Activated B cell treated with CpG ODN at 0.5 μM for 24 hours (primary cell): ENCODE results near the gene DLG4. TPM values are rescaled to one million over a fixed set of nuclear protein-coding genes. Genes with fewer than 3 reads are reported as not detected.

Experiments
- ATAC-seq: fragments of 200-7000 bp; cut with Tn5 transposase; one replicate; pipeline ENCODE4 v1.10.0; 2021; ENCODE audit warnings: low read depth, mild to moderate bottlenecking, moderate library complexity
- CTCF ChIA-PET: fragments of 350-600 bp; sonication (Branson Sonifier 250); formaldehyde crosslinking; loops from one replicate; lab custom pipeline; 2021; ENCODE audit warnings: antibody characterized with exemption; lab: Charles Lee
- POLR2A ChIA-PET: fragments of 350-600 bp; sonication (Branson Sonifier 250); formaldehyde crosslinking; loops from one replicate; lab custom pipeline; 2021; ENCODE audit warnings: antibody characterized with exemption; lab: Charles Lee
- DNase-seq: peaks from one replicate; pipeline ENCODE4 v3.0.0; 2022
- H3K27ac Mint-ChIP-seq: one replicate; pipeline ENCODE4 v1.8.0; 2020; ENCODE audit warnings: mixed read lengths
- H3K27me3 Mint-ChIP-seq: one replicate; pipeline ENCODE4 v1.8.0; 2021; ENCODE audit warnings: mixed read lengths
- H3K36me3 Mint-ChIP-seq: one replicate; pipeline ENCODE4 v1.8.0; 2021; ENCODE audit warnings: low read depth, mixed read lengths
- H3K4me1 Mint-ChIP-seq: one replicate; pipeline ENCODE4 v1.8.0; 2021; ENCODE audit warnings: mixed read lengths
- H3K4me3 Mint-ChIP-seq: one replicate; pipeline ENCODE4 v1.8.0; 2020; ENCODE audit warnings: mild to moderate bottlenecking, mixed read lengths
- H3K9me3 Mint-ChIP-seq: one replicate; pipeline ENCODE4 v1.8.0; 2020; ENCODE audit warnings: mixed read lengths
- intact Hi-C: fragments of 100-400 bp; cut with micrococcal nuclease; formaldehyde crosslinking; loops from one replicate; pipeline ENCODE4 v1.15.1; 2024
- total RNA-seq: library from RNA; stranded (reverse); gene quantifications from 2 replicates; pipeline ENCODE4 v1.2.3, GENCODE V29; 2022
- TF ChIP-seq, protein P1 (sequence below): fragments of 200-600 bp; IDR thresholded peaks from one replicate; pipeline ENCODE4 v1.8.0; 2022; ENCODE audit warnings: antibody characterized with exemption, mild to moderate bottlenecking

DLG4 gene
- total RNA-seq, 1 donor from 2014 or later, result 3.9 TPM

- Mint-ChIP-seq H3K27ac (peak overlapping the region; percentile 100), H3K27me3 (no peaks in the 10 kb centered on the region), H3K36me3 (peaks cover 62% of the 10 kb centered on the region), H3K9me3 (no peaks in the 10 kb centered on the region), H3K4me3 (peak overlapping the region; percentile 98), H3K4me1 (peaks cover 44% of the 10 kb centered on the region)
- ChIA-PET POLR2A (interaction anchor here (5.8 kb wide), 1 partner anchor 15 kb away, joined by 134 read pairs; the partner anchor contains the start of genes DVL2, GABARAP and PHF23), CTCF (no interaction called here)
- no peak for ATAC-seq
- DNase-seq, result no peak
- TF ChIP-seq, protein P1, sequence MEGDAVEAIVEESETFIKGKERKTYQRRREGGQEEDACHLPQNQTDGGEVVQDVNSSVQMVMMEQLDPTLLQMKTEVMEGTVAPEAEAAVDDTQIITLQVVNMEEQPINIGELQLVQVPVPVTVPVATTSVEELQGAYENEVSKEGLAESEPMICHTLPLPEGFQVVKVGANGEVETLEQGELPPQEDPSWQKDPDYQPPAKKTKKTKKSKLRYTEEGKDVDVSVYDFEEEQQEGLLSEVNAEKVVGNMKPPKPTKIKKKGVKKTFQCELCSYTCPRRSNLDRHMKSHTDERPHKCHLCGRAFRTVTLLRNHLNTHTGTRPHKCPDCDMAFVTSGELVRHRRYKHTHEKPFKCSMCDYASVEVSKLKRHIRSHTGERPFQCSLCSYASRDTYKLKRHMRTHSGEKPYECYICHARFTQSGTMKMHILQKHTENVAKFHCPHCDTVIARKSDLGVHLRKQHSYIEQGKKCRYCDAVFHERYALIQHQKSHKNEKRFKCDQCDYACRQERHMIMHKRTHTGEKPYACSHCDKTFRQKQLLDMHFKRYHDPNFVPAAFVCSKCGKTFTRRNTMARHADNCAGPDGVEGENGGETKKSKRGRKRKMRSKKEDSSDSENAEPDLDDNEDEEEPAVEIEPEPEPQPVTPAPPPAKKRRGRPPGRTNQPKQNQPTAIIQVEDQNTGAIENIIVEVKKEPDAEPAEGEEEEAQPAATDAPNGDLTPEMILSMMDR, result no peak
- intact Hi-C loops, result loop anchor here (2.0 to 5.0 kb wide), 2 partner anchors 229 to 582 kb away; partner anchors contain the start of genes KDM6B, POLR2A and SLC35G6
Measured at GRCh38 chr17:7253082-7253481, 33.4 kb upstream of the DLG4 start.

- peak within 1 kb of the TSS; percentile 98 for H3K4me3 Mint-ChIP-seq
- ChIA-PET CTCF (no interaction called here), POLR2A (interaction anchor here (0.9 to 5.8 kb wide), 4 partner anchors 14 to 434 kb away, joined by 4 to 134 read pairs (median 6); partner anchors contain the start of genes ACADVL, DLG4, DVL2 and GABARAP)
- no peak for DNase-seq
- no peaks in the 10 kb centered on the region for H3K27me3 Mint-ChIP-seq
- H3K27ac Mint-ChIP-seq, result peak within 1 kb of the TSS; percentile 100
- peaks cover 44% of the 10 kb centered on the region for H3K4me1 Mint-ChIP-seq
- TF ChIP-seq, protein P1, result no peak
- H3K36me3 Mint-ChIP-seq, result peaks cover 59% of the 10 kb centered on the region
- no peaks in the 10 kb centered on the region for H3K9me3 Mint-ChIP-seq
- intact Hi-C loops, result loop anchor here (1.0 to 5.0 kb wide), 9 partner anchors 9 to 582 kb away; partner anchors contain the start of genes EIF5A, GABARAP, KDM6B and NEURL4
- ATAC-seq, result peak; percentile 61
Measured at GRCh38 chr17:7252176-7253043, 32.8 kb upstream of the DLG4 start, which contains the start of gene ELP5. Gene ELP5, plus strand, starts transcription at chr17:7252215. Its CDS starts 336 bp downstream, at chr17:7252551.

DNA sequence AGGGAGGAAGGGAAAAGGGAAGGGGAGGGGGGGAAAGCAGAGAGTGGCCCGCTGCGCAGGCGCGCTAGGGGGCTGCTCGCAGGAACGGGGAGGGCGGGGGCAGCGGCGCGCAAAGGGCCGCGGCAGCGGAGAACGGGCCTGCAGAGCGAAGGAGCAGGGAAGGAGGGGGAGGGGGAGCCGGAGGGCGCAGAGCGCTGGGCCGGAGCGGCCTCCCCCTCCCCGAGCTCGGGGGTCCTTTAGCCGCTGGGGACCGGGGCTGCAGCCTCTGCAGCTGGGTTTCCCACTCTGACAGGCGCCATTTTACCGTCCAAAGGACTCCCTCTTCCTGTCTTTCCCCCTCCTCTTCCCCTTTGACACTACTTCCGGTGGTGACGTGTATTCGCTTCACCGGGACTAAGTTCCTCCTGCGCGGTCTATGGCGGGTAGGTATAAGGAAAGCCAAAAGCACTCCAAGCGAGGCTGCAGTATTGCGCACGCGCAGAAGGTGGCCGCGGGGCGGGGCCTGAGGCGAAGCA, 32.1 kb upstream of the DLG4 start, which contains the start of gene CTDNEP1:
CTDNEP1 (minus strand) TSS at position 74 of the 515 bp plus-strand sequence. CDS start 438 bp downstream, outside the sequence.
- peaks cover 44% of the 10 kb centered on the region for H3K4me1 Mint-ChIP-seq
- ChIA-PET CTCF (interaction anchor here (0.6 kb wide), 1 partner anchor 9 kb away, joined by 3 read pairs; the partner anchor contains the start of gene GABARAP), POLR2A (interaction anchor here (0.7 to 5.8 kb wide), 10 partner anchors 8 to 435 kb away, joined by 3 to 134 read pairs (median 4); partner anchors contain the start of genes ACADVL, DLG4, DVL2 and GABARAP)
- no peaks in the 10 kb centered on the region for H3K27me3 Mint-ChIP-seq
- intact Hi-C loops, result loop anchor here (1.0 to 5.0 kb wide), 9 partner anchors 9 to 583 kb away; partner anchors contain the start of genes EIF5A, GABARAP, KDM6B and NEURL4
- H3K36me3 Mint-ChIP-seq, result peaks cover 58% of the 10 kb centered on the region
- peak within 1 kb of the TSS; percentile 100 for H3K27ac Mint-ChIP-seq
- peak within 1 kb of the TSS; percentile 98 for H3K4me3 Mint-ChIP-seq
- peak; percentile 83 for ATAC-seq
- TF ChIP-seq, protein P1, result no peak
- peak; percentile 99 for DNase-seq
- H3K9me3 Mint-ChIP-seq, result no peaks in the 10 kb centered on the region

GRCh38 chr17:7250695-7251627, 31.3 kb upstream of the DLG4 start:
- Mint-ChIP-seq H3K27ac (peak overlapping the region; percentile 100), H3K4me1 (peaks cover 47% of the 10 kb centered on the region), H3K4me3 (peak overlapping the region; percentile 98), H3K36me3 (peaks cover 58% of the 10 kb centered on the region), H3K27me3 (no peaks in the 10 kb centered on the region), H3K9me3 (no peaks in the 10 kb centered on the region)
- no peak for DNase-seq
- POLR2A ChIA-PET, result interaction anchor here (0.7 to 5.8 kb wide), 12 partner anchors 9 to 435 kb away, joined by 3 to 134 read pairs (median 4); partner anchors contain the start of genes ACADVL, DLG4, DVL2 and GABARAP
- TF ChIP-seq, protein P1, result no peak
- peak; percentile 1 for ATAC-seq
- intact Hi-C loops, result loop anchor here (5.0 kb wide), 1 partner anchor 231 kb away; the partner anchor contains the start of genes POLR2A and SLC35G6
- CTCF ChIA-PET, result interaction anchor here (0.6 to 1.0 kb wide), 2 partner anchors 8 to 30 kb away, joined by 3 read pairs; partner anchors contain the start of gene GABARAP
